ENCODE results near the gene BTBD10.

DNA sequence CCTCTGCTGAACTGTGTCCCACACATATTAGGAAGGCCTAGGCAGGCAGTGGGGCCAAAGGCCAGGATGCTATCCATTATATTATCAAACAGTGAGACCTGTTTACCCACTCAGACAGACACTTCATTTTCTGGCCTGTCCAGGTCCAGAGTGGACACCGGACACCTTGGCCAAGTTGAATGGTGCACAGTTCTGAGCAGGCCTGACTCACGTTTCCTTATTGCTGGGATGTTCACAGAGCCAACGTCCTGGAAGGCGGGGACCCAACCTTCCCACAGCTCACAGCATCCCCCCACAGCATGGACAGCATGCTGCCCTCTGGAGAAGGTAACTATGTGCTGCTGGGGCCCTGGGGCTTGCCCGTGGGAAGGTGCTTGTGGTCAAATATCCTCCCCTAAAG lies 86.6 kb downstream of the BTBD10 start:
- TF ChIP-seq, protein P1, sequence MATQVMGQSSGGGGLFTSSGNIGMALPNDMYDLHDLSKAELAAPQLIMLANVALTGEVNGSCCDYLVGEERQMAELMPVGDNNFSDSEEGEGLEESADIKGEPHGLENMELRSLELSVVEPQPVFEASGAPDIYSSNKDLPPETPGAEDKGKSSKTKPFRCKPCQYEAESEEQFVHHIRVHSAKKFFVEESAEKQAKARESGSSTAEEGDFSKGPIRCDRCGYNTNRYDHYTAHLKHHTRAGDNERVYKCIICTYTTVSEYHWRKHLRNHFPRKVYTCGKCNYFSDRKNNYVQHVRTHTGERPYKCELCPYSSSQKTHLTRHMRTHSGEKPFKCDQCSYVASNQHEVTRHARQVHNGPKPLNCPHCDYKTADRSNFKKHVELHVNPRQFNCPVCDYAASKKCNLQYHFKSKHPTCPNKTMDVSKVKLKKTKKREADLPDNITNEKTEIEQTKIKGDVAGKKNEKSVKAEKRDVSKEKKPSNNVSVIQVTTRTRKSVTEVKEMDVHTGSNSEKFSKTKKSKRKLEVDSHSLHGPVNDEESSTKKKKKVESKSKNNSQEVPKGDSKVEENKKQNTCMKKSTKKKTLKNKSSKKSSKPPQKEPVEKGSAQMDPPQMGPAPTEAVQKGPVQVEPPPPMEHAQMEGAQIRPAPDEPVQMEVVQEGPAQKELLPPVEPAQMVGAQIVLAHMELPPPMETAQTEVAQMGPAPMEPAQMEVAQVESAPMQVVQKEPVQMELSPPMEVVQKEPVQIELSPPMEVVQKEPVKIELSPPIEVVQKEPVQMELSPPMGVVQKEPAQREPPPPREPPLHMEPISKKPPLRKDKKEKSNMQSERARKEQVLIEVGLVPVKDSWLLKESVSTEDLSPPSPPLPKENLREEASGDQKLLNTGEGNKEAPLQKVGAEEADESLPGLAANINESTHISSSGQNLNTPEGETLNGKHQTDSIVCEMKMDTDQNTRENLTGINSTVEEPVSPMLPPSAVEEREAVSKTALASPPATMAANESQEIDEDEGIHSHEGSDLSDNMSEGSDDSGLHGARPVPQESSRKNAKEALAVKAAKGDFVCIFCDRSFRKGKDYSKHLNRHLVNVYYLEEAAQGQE (IDR thresholded peaks at IDR 0.05; ENCODE audit: low read depth): no peak
- TF ChIP-seq FOXM1 (IDR thresholded peaks at IDR 0.05; ENCODE audit: borderline replicate concordance, low read depth) (no peak), NFIC (IDR thresholded peaks at IDR 0.05) (no peak)
